ENCODE measurements around the gene METTL27.

GRCh38 chr7:73831584-73831833 lies 10.8 kb downstream of the METTL27 start:
- TF ChIP-seq POLR2AphosphoS5 (IDR thresholded peaks at IDR 0.05; ENCODE audit: low read depth, low read length) (no peak), POLR2A (IDR thresholded peaks at IDR 0.05; ENCODE audit: low read depth, low read length) (no peak)

All from GM12892 (cell line).